A549 treated with ZK216348 at 1 μM for 4 hours (cell line): ENCODE results near the gene FRMPD3. TPM values are rescaled to one million over a fixed set of nuclear protein-coding genes. Genes with fewer than 3 reads are reported as not detected.

ENCODE experiments used
- total RNA-seq: library from RNA; stranded (reverse); fragments of 200-300 nt; extraction: Qiagen RNA extraction; gene quantifications from 5 replicates; pipeline ENCODE4 v1.2.3, GENCODE V29; 2022; ENCODE audit warnings: low read depth

The FRMPD3 gene
- 0.07 to 0.12 TPM (median 0.08 TPM) in 5 replicates for total RNA-seq

DNA sequence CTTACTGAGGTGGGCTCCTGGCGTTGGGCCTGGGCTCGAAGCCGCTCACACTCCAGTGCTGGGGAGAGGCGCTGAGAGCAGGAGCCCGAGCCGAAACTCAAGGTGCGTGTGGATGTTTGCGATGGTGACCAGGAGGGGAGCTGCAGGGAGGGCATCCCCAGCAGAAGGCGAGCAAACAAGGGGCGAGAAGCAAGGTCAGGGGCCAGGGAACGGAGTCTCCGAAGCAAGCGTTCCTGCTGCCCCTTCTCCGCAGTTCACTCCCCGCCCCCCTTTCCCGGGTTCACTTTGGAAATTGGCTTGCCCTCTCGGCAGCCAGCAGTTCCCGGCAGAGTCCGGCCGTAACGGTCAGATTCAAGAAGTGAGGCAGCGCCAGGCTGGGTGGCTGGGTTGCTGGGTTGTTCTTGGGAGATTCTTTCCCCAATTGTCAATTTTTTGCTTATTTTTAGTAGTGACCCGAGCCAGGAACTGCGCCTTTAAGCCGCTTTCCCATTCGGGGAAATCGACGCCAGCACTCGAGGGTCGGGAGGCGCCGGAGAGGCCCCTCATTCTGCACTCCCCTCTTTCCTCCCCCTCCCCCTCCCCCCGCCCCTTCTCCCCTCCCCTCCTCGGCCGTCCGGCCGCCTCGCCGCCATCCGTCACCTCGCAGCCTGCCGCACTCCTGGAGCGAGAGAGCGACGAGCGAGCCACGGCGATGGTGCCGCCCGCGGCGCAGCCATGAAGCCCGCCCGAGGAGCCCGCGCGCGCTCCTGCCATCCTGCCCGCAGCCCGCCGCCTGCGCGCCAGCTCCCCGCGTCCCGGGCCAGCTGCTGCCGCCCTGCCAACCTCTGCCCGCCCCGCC is at the start of gene FRMPD3:
TSS of gene FRMPD3 (plus strand) at position 655 of the 838 bp plus-strand sequence. CDS start 76,937 bp downstream, outside the sequence.

Other genes starting within 250 kb of the FRMPD3 start
- gene NUP62CL, start 243.2 kb upstream of the FRMPD3 start, total RNA-seq = 13.3 to 20.0 TPM (median 15.5 TPM) in 5 replicates
- gene DNAAF6, start 243.0 kb upstream of the FRMPD3 start, total RNA-seq = not detected in 5 replicates
- 88.5 to 117 TPM (median 94.0 TPM) in 5 replicates for gene PRPS1, start 178.9 kb downstream of the FRMPD3 start, total RNA-seq